Nephron (organoid): Measurements from ENCODE around the gene ZNF497.
A peak's percentile ranks its signal among the peaks of the same experiment; 100 is the strongest.
"Not testable (repeated sequence)": the region's sequence is repeated elsewhere in the genome, so short reads cannot be mapped to it uniquely, and the experiment has no call there.

Source experiments
- H3K27ac Mint-ChIP-seq, 3 experiments: 2 replicates each; pipeline ENCODE4 v1.8.0; 2020; ENCODE audit warnings: mixed read lengths in 3 of 3, mild to moderate bottlenecking in 2 of 3, moderate library complexity in 1 of 3
- H3K27me3 Mint-ChIP-seq: 2 replicates; pipeline ENCODE4 v1.8.0; 2021; ENCODE audit warnings: low read depth, mild to moderate bottlenecking, moderate library complexity, mixed read lengths
- H3K36me3 Mint-ChIP-seq: 2 replicates; pipeline ENCODE4 v1.8.0; 2020; ENCODE audit warnings: low read depth, mixed read lengths
- H3K4me1 Mint-ChIP-seq: 2 replicates; pipeline ENCODE4 v1.8.0; 2020; ENCODE audit warnings: mixed read lengths
- H3K4me3 Mint-ChIP-seq, 3 experiments: 2 replicates each; pipeline ENCODE4 v1.8.0; 2020; ENCODE audit warnings: mild to moderate bottlenecking in 3 of 3, mixed read lengths in 3 of 3, moderate library complexity in 2 of 3
- H3K9me3 Mint-ChIP-seq: 2 replicates; pipeline ENCODE4 v1.8.0; 2020; ENCODE audit warnings: mixed read lengths
- CTCF ChIP-seq, 3 experiments: fragments of 200-600 bp; sonication (generic); IDR thresholded peaks; one replicate each; pipeline ENCODE4 v1.5.0; 2021; ENCODE audit warnings: antibody characterized with exemption in 3 of 3; ENCODE audit not compliant: unreplicated experiment in 3 of 3

Gene ZNF497

GRCh38 chr19:58317476-58318072 is 45.0 kb downstream of the ZNF497 start:
- TF ChIP-seq CTCF (IDR thresholded peaks at IDR 0.05; ENCODE audit: unreplicated experiment in 3 of 3), result no peak
- H3K4me1 Mint-ChIP-seq, result no peaks in the 10 kb centered on the region
- H3K4me3 Mint-ChIP-seq, result no peak overlapping the region
- H3K27me3 Mint-ChIP-seq, result no peaks in the 10 kb centered on the region
- H3K36me3 Mint-ChIP-seq, result peaks cover 37% of the 10 kb centered on the region
- no peak overlapping the region for H3K27ac Mint-ChIP-seq
- peaks cover 3% of the 10 kb centered on the region for H3K9me3 Mint-ChIP-seq

- Mint-ChIP-seq H3K27ac (no peak overlapping the region), H3K27me3 (no peaks in the 10 kb centered on the region), H3K9me3 (peaks cover 3% of the 10 kb centered on the region), H3K4me3 (no peak overlapping the region), H3K36me3 (peaks cover 56% of the 10 kb centered on the region), H3K4me1 (peaks cover 4% of the 10 kb centered on the region)
- TF ChIP-seq CTCF (IDR thresholded peaks at IDR 0.05; ENCODE audit: unreplicated experiment in 3 of 3), result no peak
These were observed 47.0 kb downstream of the ZNF497 start for GRCh38 chr19:58315580-58315979.

GRCh38 chr19:58311345-58311865 is 51.1 kb downstream of the ZNF497 start:
- Mint-ChIP-seq H3K27ac (no peak overlapping the region), H3K27me3 (no peaks in the 10 kb centered on the region), H3K4me3 (no peak overlapping the region), H3K9me3 (peaks cover 3% of the 10 kb centered on the region), H3K36me3 (peaks cover 93% of the 10 kb centered on the region), H3K4me1 (peaks cover 6% of the 10 kb centered on the region)
- no peak for TF ChIP-seq CTCF (IDR thresholded peaks at IDR 0.05; ENCODE audit: unreplicated experiment in 3 of 3)

GRCh38 chr19:58310685-58311084 is 51.9 kb downstream of the ZNF497 start:
- H3K9me3 Mint-ChIP-seq, H3K27ac Mint-ChIP-seq, H3K27me3 Mint-ChIP-seq, H3K4me3 Mint-ChIP-seq: not testable (repeated sequence)
- H3K4me1 Mint-ChIP-seq, result peaks cover 13% of the 10 kb centered on the region
- peak; percentile 28 to 43 (median 36) for TF ChIP-seq CTCF (IDR thresholded peaks at IDR 0.05; ENCODE audit: unreplicated experiment in 3 of 3)
- H3K36me3 Mint-ChIP-seq, result peaks cover 95% of the 10 kb centered on the region

GRCh38 chr19:58307736-58308135 is 54.8 kb downstream of the ZNF497 start:
- peak overlapping the region; percentile 34 to 51 (median 45) for H3K4me3 Mint-ChIP-seq
- no peaks in the 10 kb centered on the region for H3K27me3 Mint-ChIP-seq
- TF ChIP-seq CTCF (IDR thresholded peaks at IDR 0.05; ENCODE audit: unreplicated experiment in 3 of 3), result no peak
- H3K36me3 Mint-ChIP-seq, result peaks cover 83% of the 10 kb centered on the region
- H3K27ac Mint-ChIP-seq, result no peak overlapping the region
- no peaks in the 10 kb centered on the region for H3K9me3 Mint-ChIP-seq
- H3K4me1 Mint-ChIP-seq, result peaks cover 26% of the 10 kb centered on the region

GRCh38 chr19:58305932-58306323 is 56.6 kb downstream of the ZNF497 start:
- Mint-ChIP-seq H3K27ac (peak overlapping the region in 2 of 3 experiments; percentile 47 to 51), H3K4me1 (peaks cover 22% of the 10 kb centered on the region), H3K27me3 (no peaks in the 10 kb centered on the region), H3K4me3 (peak overlapping the region; percentile 96 to 100 (median 99)), H3K36me3 (peaks cover 83% of the 10 kb centered on the region), H3K9me3 (peaks cover 2% of the 10 kb centered on the region)
- TF ChIP-seq CTCF (IDR thresholded peaks at IDR 0.05; ENCODE audit: unreplicated experiment in 3 of 3), result no peak
